Measurements from ENCODE around the gene GGTLC2. TPM values are rescaled to one million over a fixed set of nuclear protein-coding genes. Genes with fewer than 3 reads are reported as not detected.
"Not testable (repeated sequence)": the region's sequence is repeated elsewhere in the genome, so short reads cannot be mapped to it uniquely, and the experiment has no call there.

GGTLC2 gene
- not detected in 2 replicates for total RNA-seq (2014; rRNA removed; shearing (Covaris generic))

DNA sequence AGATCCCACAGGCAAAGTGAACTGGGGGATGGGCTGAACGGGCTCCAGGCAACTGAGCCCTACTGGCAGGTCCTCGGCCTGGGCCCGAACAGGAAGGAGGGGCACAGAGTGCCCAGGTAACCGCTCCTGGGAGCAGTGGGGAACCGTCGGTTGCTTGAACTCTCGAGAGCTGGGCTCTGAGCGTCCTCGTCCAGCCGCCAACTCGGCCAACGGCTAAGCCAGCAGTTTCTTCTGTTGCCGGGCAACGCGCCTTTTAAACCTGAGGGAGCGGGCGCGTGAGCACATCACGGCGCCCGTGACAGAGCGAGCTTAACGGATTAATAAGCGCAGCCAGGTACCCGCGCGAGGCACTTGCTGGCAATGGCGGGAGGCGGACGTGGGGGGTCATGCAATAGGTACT, at the start of gene GGTLC2:
TSS of gene GGTLC2 (plus strand) at position 301 of the 400 bp plus-strand sequence. CDS start 1,732 bp downstream, outside the sequence.
- not testable (repeated sequence) for H3K4me3 ChIP-seq (ENCODE audit: insufficient read depth, low read depth, low read length); H3K36me3 ChIP-seq (replicated peaks; ENCODE audit: control insufficient read depth, insufficient read depth, low read length); H3K27me3 ChIP-seq (ENCODE audit: control insufficient read depth, insufficient read depth, low read length); DNase-seq

GRCh38 chr22:22595001-22595835, 49.2 kb upstream of the GGTLC2 start:
- peaks cover 15% of the 10 kb centered on the region for H3K27me3 ChIP-seq (ENCODE audit: control insufficient read depth, insufficient read depth, low read length)
- H3K4me3 ChIP-seq (ENCODE audit: insufficient read depth, low read depth, low read length), result no peak overlapping the region
- DNase-seq, result no peak
- no peaks in the 10 kb centered on the region for H3K36me3 ChIP-seq (replicated peaks; ENCODE audit: control insufficient read depth, insufficient read depth, low read length)

DNA sequence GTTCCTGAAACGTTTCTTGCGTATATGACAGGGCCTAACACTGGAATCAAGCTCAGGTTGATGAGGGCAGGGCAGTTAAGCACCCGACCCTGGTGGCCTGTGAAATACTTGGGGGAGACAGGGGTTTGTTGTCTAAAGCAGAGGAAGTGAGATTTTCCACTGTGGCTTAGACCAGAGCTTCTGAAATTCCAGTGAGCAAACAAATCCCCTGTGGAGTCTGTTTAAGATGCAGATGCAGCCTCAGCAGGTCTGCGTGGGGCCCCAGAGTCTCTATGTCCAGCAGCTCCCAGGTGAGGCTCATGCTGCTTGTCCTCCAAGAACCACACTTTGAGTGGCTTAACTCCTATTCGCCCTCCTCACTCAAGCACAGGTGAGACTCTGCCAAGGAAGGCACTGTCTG, 46.3 kb upstream of the GGTLC2 start:
- Histone ChIP-seq H3K4me3 (ENCODE audit: insufficient read depth, low read depth, low read length) (no peak overlapping the region), H3K27me3 (ENCODE audit: control insufficient read depth, insufficient read depth, low read length) (peaks cover 26% of the 10 kb centered on the region), H3K36me3 (replicated peaks; ENCODE audit: control insufficient read depth, insufficient read depth, low read length) (no peaks in the 10 kb centered on the region)
- DNase-seq, result no peak

GRCh38 chr22:22599248-22599647, 45.2 kb upstream of the GGTLC2 start:
- no peaks in the 10 kb centered on the region for H3K36me3 ChIP-seq (replicated peaks; ENCODE audit: control insufficient read depth, insufficient read depth, low read length)
- DNase-seq, result no peak
- H3K4me3 ChIP-seq (ENCODE audit: insufficient read depth, low read depth, low read length), result no peak overlapping the region
- peaks cover 29% of the 10 kb centered on the region for H3K27me3 ChIP-seq (ENCODE audit: control insufficient read depth, insufficient read depth, low read length)

- H3K27me3 ChIP-seq (ENCODE audit: control insufficient read depth, insufficient read depth, low read length), result peaks cover 29% of the 10 kb centered on the region
- H3K36me3 ChIP-seq (replicated peaks; ENCODE audit: control insufficient read depth, insufficient read depth, low read length), result no peaks in the 10 kb centered on the region
- H3K4me3 ChIP-seq (ENCODE audit: insufficient read depth, low read depth, low read length), result no peak overlapping the region
- DNase-seq, result no peak
These were observed 43.7 kb upstream of the GGTLC2 start for GRCh38 chr22:22600531-22601261.

DNA sequence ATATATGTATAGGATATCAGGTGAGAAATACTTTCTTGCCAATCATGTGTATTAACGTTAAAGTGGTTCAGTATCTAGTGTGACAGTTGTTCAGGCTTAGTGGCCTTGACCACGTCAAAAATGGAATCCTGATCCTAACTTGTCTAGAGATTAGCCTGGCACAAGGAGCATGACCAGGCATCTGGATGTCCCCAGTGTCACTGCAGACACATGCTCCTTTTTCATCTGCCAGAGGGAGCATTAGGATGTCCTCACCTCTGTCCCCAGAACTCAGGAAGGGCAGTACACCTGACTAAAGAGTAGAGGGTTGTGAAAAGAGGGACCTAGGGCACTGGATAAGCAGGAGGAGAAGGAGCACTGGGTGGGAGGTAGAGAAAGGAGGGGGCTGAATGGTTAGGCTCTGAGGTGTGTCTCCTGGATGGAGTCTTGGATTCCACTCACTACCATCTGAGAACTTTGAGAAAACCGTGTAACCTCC, 40.9 kb upstream of the GGTLC2 start:
- H3K36me3 ChIP-seq (replicated peaks; ENCODE audit: control insufficient read depth, insufficient read depth, low read length), result no peaks in the 10 kb centered on the region
- H3K27me3 ChIP-seq (ENCODE audit: control insufficient read depth, insufficient read depth, low read length), result peaks cover 27% of the 10 kb centered on the region
- no peak for DNase-seq
- no peak overlapping the region for H3K4me3 ChIP-seq (ENCODE audit: insufficient read depth, low read depth, low read length)

DNA sequence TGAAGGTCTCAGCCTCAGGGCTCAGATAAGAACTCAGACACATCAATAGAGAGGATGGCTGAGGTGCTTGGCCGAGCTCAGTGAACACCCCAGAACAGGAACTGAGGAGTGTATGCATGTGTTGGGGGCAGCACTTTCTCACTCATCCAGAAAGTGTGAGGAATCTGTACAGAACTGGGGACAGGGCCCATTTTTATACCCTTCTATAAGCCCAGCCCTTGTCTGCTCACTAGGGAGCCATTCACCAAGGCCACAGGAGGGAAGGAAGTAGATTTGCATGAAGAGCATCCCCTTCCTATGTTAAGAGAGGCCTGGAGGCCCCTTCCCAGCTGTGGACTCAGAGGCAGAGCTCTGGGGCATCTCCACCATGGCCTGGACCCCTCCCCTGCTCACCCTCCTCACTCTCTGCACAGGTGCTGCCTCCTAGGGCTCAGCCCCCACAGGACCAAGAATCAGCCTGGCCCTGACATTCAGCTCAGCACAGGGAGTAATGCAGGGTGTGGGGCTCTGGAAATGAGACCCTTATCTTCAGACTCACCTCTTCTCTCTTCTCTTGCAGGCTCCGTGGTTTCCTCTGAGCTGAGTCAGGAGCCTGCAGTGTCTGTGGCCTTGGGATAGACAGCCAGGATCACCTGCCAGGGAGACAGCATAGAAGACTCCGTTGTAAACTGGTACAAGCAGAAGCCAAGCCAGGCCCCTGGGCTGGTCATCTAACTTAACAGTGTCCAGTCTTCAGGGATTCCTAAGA, 39.9 kb upstream of the GGTLC2 start:
- Histone ChIP-seq H3K4me3 (ENCODE audit: insufficient read depth, low read depth, low read length) (no peak overlapping the region), H3K36me3 (replicated peaks; ENCODE audit: control insufficient read depth, insufficient read depth, low read length) (no peaks in the 10 kb centered on the region), H3K27me3 (ENCODE audit: control insufficient read depth, insufficient read depth, low read length) (peaks cover 20% of the 10 kb centered on the region)
- DNase-seq, result no peak

- no peak for DNase-seq
- no peak overlapping the region for H3K4me3 ChIP-seq (ENCODE audit: insufficient read depth, low read depth, low read length)
- H3K27me3 ChIP-seq (ENCODE audit: control insufficient read depth, insufficient read depth, low read length), result peaks cover 19% of the 10 kb centered on the region
- H3K36me3 ChIP-seq (replicated peaks; ENCODE audit: control insufficient read depth, insufficient read depth, low read length), result no peaks in the 10 kb centered on the region
These were observed 39.4 kb upstream of the GGTLC2 start for GRCh38 chr22:22605074-22605404.

- H3K4me3 ChIP-seq (ENCODE audit: insufficient read depth, low read depth, low read length); H3K36me3 ChIP-seq (replicated peaks; ENCODE audit: control insufficient read depth, insufficient read depth, low read length); DNase-seq: not testable (repeated sequence)
- peaks cover 15% of the 10 kb centered on the region for H3K27me3 ChIP-seq (ENCODE audit: control insufficient read depth, insufficient read depth, low read length)
These were observed 36.4 kb upstream of the GGTLC2 start for GRCh38 chr22:22608022-22608421.

DNA sequence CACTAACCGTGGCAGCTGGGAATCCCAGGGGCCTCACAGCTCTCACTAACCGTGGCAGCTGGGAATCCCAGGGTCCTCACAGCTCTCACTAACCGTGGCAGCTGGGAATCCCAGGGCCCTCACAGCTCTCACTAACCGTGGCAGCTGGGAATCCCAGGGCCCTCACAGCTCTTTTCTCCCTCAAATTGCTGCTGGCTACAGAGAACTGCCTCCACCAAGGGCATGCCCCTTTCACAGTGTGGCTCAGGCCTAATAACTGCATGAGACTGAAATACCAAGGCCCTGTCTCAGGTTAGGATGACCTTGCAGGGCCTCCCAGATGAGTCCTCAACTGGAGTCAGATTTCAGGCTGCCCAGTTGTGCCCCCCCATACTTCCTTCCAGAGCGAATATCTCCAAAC, 35.1 kb upstream of the GGTLC2 start:
- Histone ChIP-seq H3K4me3 (ENCODE audit: insufficient read depth, low read depth, low read length) (no peak overlapping the region), H3K27me3 (ENCODE audit: control insufficient read depth, insufficient read depth, low read length) (peaks cover 15% of the 10 kb centered on the region)
- DNase-seq, result no peak

DNA sequence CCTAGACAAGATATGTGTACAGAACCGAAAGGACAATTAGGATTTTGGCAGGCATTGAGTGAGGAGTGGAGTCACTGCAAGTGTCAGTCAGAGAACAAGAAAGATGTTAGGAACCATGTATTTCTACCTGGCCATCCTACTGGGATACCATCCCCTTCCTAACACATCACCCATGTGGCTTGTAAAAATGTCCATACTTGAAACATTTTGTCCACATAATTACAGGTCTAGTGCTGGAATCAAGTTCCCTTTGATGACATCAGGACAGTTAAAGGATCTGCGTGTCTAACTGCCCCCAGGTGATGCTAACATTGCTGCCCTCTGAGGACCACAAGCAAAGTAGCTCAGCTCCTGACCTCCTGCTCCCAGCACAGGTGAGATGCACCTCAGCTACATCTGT, 31.9 kb upstream of the GGTLC2 start:
- Histone ChIP-seq H3K4me3 (ENCODE audit: insufficient read depth, low read depth, low read length) (no peak overlapping the region), H3K36me3 (replicated peaks; ENCODE audit: control insufficient read depth, insufficient read depth, low read length) (no peaks in the 10 kb centered on the region), H3K27me3 (ENCODE audit: control insufficient read depth, insufficient read depth, low read length) (peaks cover 32% of the 10 kb centered on the region)
- DNase-seq, result no peak

More for the DNA sequence above, 35.1 kb upstream of the GGTLC2 start:
- no peaks in the 10 kb centered on the region for H3K36me3 ChIP-seq (replicated peaks; ENCODE audit: control insufficient read depth, insufficient read depth, low read length)

DNA sequence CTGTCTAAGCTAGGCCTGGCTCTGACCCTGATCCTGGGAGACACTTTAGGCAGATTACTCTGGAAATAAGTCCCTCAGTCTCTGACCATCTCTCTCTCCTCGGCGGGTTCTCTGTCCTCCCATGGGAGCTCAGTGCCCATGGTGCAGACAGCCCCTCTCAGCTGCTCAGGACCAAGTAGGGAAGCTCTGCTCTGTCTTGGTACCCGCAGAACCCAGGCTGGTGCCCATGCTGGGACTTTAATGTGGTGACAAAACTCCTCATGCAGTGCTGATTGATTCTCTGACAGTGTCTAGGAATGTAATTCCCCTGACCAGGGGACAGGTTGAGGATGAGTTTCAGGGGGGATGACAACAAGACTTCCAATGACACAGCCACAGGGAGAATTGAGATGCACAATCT, 30.3 kb upstream of the GGTLC2 start:
- Histone ChIP-seq H3K27me3 (ENCODE audit: control insufficient read depth, insufficient read depth, low read length) (peaks cover 42% of the 10 kb centered on the region), H3K4me3 (ENCODE audit: insufficient read depth, low read depth, low read length) (no peak overlapping the region), H3K36me3 (replicated peaks; ENCODE audit: control insufficient read depth, insufficient read depth, low read length) (no peaks in the 10 kb centered on the region)
- DNase-seq, result no peak

GRCh38 chr22:22616636-22617035, 27.8 kb upstream of the GGTLC2 start:
- Histone ChIP-seq H3K27me3 (ENCODE audit: control insufficient read depth, insufficient read depth, low read length) (peaks cover 48% of the 10 kb centered on the region), H3K4me3 (ENCODE audit: insufficient read depth, low read depth, low read length) (no peak overlapping the region), H3K36me3 (replicated peaks; ENCODE audit: control insufficient read depth, insufficient read depth, low read length) (no peaks in the 10 kb centered on the region)
- no peak for DNase-seq

DNA sequence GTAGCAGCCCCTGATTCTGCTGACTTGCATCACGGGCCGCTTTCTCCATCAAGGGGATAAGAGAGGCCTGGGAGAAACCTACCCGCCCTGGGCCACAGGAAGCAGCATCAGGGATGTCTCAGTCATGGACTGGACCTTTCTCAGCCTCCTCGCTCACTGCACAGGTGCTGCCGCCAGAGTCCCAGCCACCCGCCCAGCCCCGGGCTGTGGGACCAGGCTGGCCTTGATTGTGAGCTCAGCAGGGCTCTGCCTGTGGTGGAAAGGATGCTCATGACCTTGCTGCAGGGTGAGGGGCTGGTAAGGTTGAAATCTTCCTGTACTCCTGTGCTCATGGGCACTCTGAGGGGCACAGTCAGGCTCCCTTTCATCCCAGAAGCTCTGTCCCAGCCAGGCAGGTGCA, 26.0 kb upstream of the GGTLC2 start:
- DNase-seq, result no peak
- Histone ChIP-seq H3K4me3 (ENCODE audit: insufficient read depth, low read depth, low read length) (no peak overlapping the region), H3K36me3 (replicated peaks; ENCODE audit: control insufficient read depth, insufficient read depth, low read length) (no peaks in the 10 kb centered on the region), H3K27me3 (ENCODE audit: control insufficient read depth, insufficient read depth, low read length) (peaks cover 37% of the 10 kb centered on the region)
